HepG2 (cell line): ENCODE results near the gene CHMP1B. TPM values are rescaled to one million over a fixed set of nuclear protein-coding genes. Genes with fewer than 3 reads are reported as not detected.
A peak's percentile ranks its signal among the peaks of the same experiment; 100 is the strongest.

Experiments
- BRF2 ChIP-seq: sonication (generic); formaldehyde crosslinking; IDR thresholded peaks from 2 replicates; pipeline ENCODE4 v1.8.1; 2022; ENCODE audit warnings: mild to moderate bottlenecking, missing genetic modification reagents
- CBX1 ChIP-seq: IDR thresholded peaks from one replicate; pipeline ENCODE4 v1.6.1; 2016; ENCODE audit warnings: antibody characterized with exemption, low read depth
- CCAR2 ChIP-seq: fragments of 200-400 bp; formaldehyde crosslinking; optimal IDR thresholded peaks from 2 replicates; pipeline ENCODE3; 2018; ENCODE audit warnings: low read depth, mild to moderate bottlenecking, low read length, moderate library complexity
- KDM1A ChIP-seq: IDR thresholded peaks from 2 replicates; pipeline ENCODE4 v1.6.1; 2016; ENCODE audit warnings: missing compliant biosample characterization
- KDM5B ChIP-seq: sonication (generic); formaldehyde crosslinking; IDR thresholded peaks from 2 replicates; pipeline ENCODE4 v1.4.0; 2020; ENCODE audit warnings: missing genetic modification reagents, mild to moderate bottlenecking, borderline replicate concordance
- MTA3 ChIP-seq: sonication (generic); formaldehyde crosslinking; IDR thresholded peaks from 2 replicates; pipeline ENCODE4 v1.4.0; 2020; ENCODE audit warnings: missing genetic modification reagents
- NFYB ChIP-seq: sonication (generic); formaldehyde crosslinking; IDR thresholded peaks from 2 replicates; pipeline ENCODE4 v1.4.0; 2020; ENCODE audit warnings: missing genetic modification reagents
- POGZ ChIP-seq: sonication (generic); formaldehyde crosslinking; IDR thresholded peaks from 2 replicates; pipeline ENCODE4 v1.4.0; 2020; ENCODE audit warnings: mild to moderate bottlenecking, missing genetic modification reagents
- RELA ChIP-seq: sonication (generic); formaldehyde crosslinking; IDR thresholded peaks from 2 replicates; pipeline ENCODE4 v1.4.0; 2020; ENCODE audit warnings: missing genetic modification reagents
- SALL1 ChIP-seq: sonication (generic); formaldehyde crosslinking; IDR thresholded peaks from 2 replicates; pipeline ENCODE4 v1.8.0; 2022; ENCODE audit warnings: mild to moderate bottlenecking, missing genetic modification reagents
- SIX1 ChIP-seq: sonication (generic); formaldehyde crosslinking; IDR thresholded peaks from 2 replicates; pipeline ENCODE4 v1.4.0; 2020; ENCODE audit warnings: missing genetic modification reagents, borderline replicate concordance
- SKI ChIP-seq: fragments of 450-650 bp; IDR thresholded peaks from one replicate; pipeline ENCODE4 v1.6.1; 2018; ENCODE audit warnings: mild to moderate bottlenecking; ENCODE audit not compliant: partially characterized antibody
- YEATS2 ChIP-seq: sonication (generic); formaldehyde crosslinking; IDR thresholded peaks from 2 replicates; pipeline ENCODE4 v1.4.0; 2020; ENCODE audit warnings: missing genetic modification reagents, borderline replicate concordance
- YY1 ChIP-seq: IDR thresholded peaks from 2 replicates; pipeline ENCODE4 v1.6.1; 2011; ENCODE audit warnings: low read length, low read depth, moderate library complexity, mild to moderate bottlenecking; ENCODE audit not compliant: insufficient read depth, insufficient replicate concordance
- ZBTB26 ChIP-seq: IDR thresholded peaks from 2 replicates; pipeline ENCODE4 v1.6.1; 2016; ENCODE audit warnings: missing compliant biosample characterization, missing genetic modification reagents, borderline replicate concordance
- ZFP1 ChIP-seq: IDR thresholded peaks from 2 replicates; pipeline ENCODE4 v1.6.1; 2016
- ZFP36 ChIP-seq: fragments of 150-350 bp; IDR thresholded peaks from 2 replicates; pipeline ENCODE4 v1.6.1; 2018; ENCODE audit warnings: borderline replicate concordance, low read length, low read depth; ENCODE audit not compliant: partially characterized antibody
- ZNF317 ChIP-seq: sonication (generic); formaldehyde crosslinking; IDR thresholded peaks from 2 replicates; pipeline ENCODE4 v1.5.0; 2020; ENCODE audit warnings: mild to moderate bottlenecking, missing genetic modification reagents
- ZNF556 ChIP-seq: sonication (generic); formaldehyde crosslinking; IDR thresholded peaks from 2 replicates; pipeline ENCODE4 v1.4.0; 2020; ENCODE audit warnings: mild to moderate bottlenecking, missing genetic modification reagents, borderline replicate concordance
- ZNF580 ChIP-seq: IDR thresholded peaks from 2 replicates; pipeline ENCODE4 v1.6.1; 2016; ENCODE audit warnings: low read depth, borderline replicate concordance
- ZNF772 ChIP-seq: sonication (generic); formaldehyde crosslinking; IDR thresholded peaks from 2 replicates; pipeline ENCODE4 v1.5.0; 2020; ENCODE audit warnings: mild to moderate bottlenecking, missing genetic modification reagents
- ZNF773 ChIP-seq: sonication (generic); formaldehyde crosslinking; IDR thresholded peaks from 2 replicates; pipeline ENCODE4 v1.4.0; 2020; ENCODE audit warnings: missing genetic modification reagents, borderline replicate concordance
- ZNF782 ChIP-seq: sonication (generic); formaldehyde crosslinking; IDR thresholded peaks from 2 replicates; pipeline ENCODE4 v1.4.0; 2020; ENCODE audit warnings: missing genetic modification reagents, mild to moderate bottlenecking, borderline replicate concordance
- ZNF784 ChIP-seq: sonication (generic); formaldehyde crosslinking; IDR thresholded peaks from 2 replicates; pipeline ENCODE4 v1.5.1; 2020; ENCODE audit warnings: missing genetic modification reagents, mild to moderate bottlenecking, borderline replicate concordance
- polyA plus RNA-seq, 8 experiments: library from polyadenylated mRNA; depleted of rRNA in 3 of 8; stranded (reverse) in 7 of 8; unstranded in 1 of 8; fragments of >200 nt; fragmentation: Illumina TruSeq in 4 of 8; extraction: Trizol in 4 of 8; gene quantifications; 2 replicates each; pipeline versions ENCODE4 v1.2.1 to v1.2.3, GENCODE V29; 2011 to 2016; ENCODE audit warnings: low read depth in 4 of 8, missing spikeins in 1 of 8, mixed read lengths in 1 of 8; ENCODE audit not compliant: insufficient read depth in 1 of 8
- total RNA-seq, 5 experiments: library from RNA; depleted of rRNA; stranded (reverse); fragments of >200 nt; fragmentation: Illumina TruSeq; extraction: Trizol; gene quantifications; 2 replicates each; pipeline ENCODE4 v1.2.3, GENCODE V29; 2016; ENCODE audit warnings: low read depth in 1 of 5
- TF ChIP-seq, protein P1 (sequence below): sonication (generic); formaldehyde crosslinking; IDR thresholded peaks from 2 replicates; pipeline ENCODE4 v1.4.0; 2020; ENCODE audit warnings: missing genetic modification reagents

CHMP1B gene
- total and polyA plus RNA-seq, 2 of the 13 experiments (the other 11 are each of a cell fraction or from before 2014, with no cell fraction given), result 18.8 to 20.2 TPM

GRCh38 chr18:11851146-11851805 is at the start of gene CHMP1B (continued):
- TF ChIP-seq ZBTB26 (CRISPR knock-in tag) (peak; percentile 67; the same call in 1 of the 2 replicates), ZNF772 (CRISPR knock-in tag) (no peak), ZNF580 (peak; percentile 85), ZNF317 (CRISPR knock-in tag) (peak; percentile 40; the same call in 1 of the 2 replicates), ZNF556 (CRISPR knock-in tag) (peak; percentile 94; the same call in 1 of the 2 replicates), ZNF784 (CRISPR knock-in tag) (peak; percentile 55; the same call in 1 of the 2 replicates), NFYB (CRISPR knock-in tag) (peak; percentile 39; the same call in 1 of the 2 replicates), CCAR2 (no peak), BRF2 (CRISPR knock-in tag) (no peak), SALL1 (CRISPR knock-in tag) (peak; percentile 83), ZFP36 (no peak), YY1 (peak; percentile 67), ZNF773 (peak; percentile 11; the same call in 1 of the 2 replicates), ZFP1 (0 out of 2 replicates have a peak, but pooled peaks have one; percentile 62), POGZ (peak; percentile 84), CBX1 (peak; percentile 44), ZNF782 (0 out of 2 replicates have a peak, but pooled peaks have one; percentile 26), MTA3 (CRISPR knock-in tag) (no peak), SIX1 (CRISPR knock-in tag) (no peak; the same call in 1 of the 2 replicates), RELA (CRISPR knock-in tag) (peak; percentile 70; the same call in 1 of the 2 replicates), KDM1A (CRISPR knock-in tag) (no peak), SKI (peak; percentile 54), YEATS2 (peak; percentile 91; the same call in 1 of the 2 replicates), KDM5B (CRISPR knock-in tag) (peak; percentile 66; the same call in 1 of the 2 replicates)
- TF ChIP-seq, protein P1, sequence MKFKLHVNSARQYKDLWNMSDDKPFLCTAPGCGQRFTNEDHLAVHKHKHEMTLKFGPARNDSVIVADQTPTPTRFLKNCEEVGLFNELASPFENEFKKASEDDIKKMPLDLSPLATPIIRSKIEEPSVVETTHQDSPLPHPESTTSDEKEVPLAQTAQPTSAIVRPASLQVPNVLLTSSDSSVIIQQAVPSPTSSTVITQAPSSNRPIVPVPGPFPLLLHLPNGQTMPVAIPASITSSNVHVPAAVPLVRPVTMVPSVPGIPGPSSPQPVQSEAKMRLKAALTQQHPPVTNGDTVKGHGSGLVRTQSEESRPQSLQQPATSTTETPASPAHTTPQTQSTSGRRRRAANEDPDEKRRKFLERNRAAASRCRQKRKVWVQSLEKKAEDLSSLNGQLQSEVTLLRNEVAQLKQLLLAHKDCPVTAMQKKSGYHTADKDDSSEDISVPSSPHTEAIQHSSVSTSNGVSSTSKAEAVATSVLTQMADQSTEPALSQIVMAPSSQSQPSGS (CRISPR knock-in tag), result peak; percentile 91
